Central memory CD4-positive, alpha-beta T cell (primary cell): ENCODE data around the gene ZFYVE21.

ENCODE experiments used
- DNase-seq: peaks from one replicate; pipeline ENCODE4 v3.0.0; 2022

ZFYVE21 gene

GRCh38 chr14:103692871-103693270, 22.7 kb upstream of the ZFYVE21 start:
- no peak for DNase-seq

- no peak for DNase-seq
Observed at GRCh38 chr14:103693515-103693914, 22.1 kb upstream of the ZFYVE21 start.

GRCh38 chr14:103694572-103695026, 21.0 kb upstream of the ZFYVE21 start:
- DNase-seq = no peak

- DNase-seq = no peak
Observed at GRCh38 chr14:103695296-103696069, 20.1 kb upstream of the ZFYVE21 start.

GRCh38 chr14:103696070-103696402, 19.6 kb upstream of the ZFYVE21 start:
- no peak for DNase-seq

- no peak for DNase-seq
Observed at GRCh38 chr14:103696466-103697071, 19.0 kb upstream of the ZFYVE21 start.

GRCh38 chr14:103697206-103697602, 18.4 kb upstream of the ZFYVE21 start:
- no peak for DNase-seq

GRCh38 chr14:103697603-103698379, 17.8 kb upstream of the ZFYVE21 start:
- no peak for DNase-seq

- no peak for DNase-seq
Observed at GRCh38 chr14:103698380-103699260, 17.0 kb upstream of the ZFYVE21 start.

GRCh38 chr14:103699261-103699661, 16.3 kb upstream of the ZFYVE21 start:
- no peak for DNase-seq

GRCh38 chr14:103699901-103700752, 15.5 kb upstream of the ZFYVE21 start:
- DNase-seq = no peak

GRCh38 chr14:103700753-103701490, 14.7 kb upstream of the ZFYVE21 start:
- DNase-seq = no peak

GRCh38 chr14:103702095-103702494, 13.5 kb upstream of the ZFYVE21 start:
- no peak for DNase-seq

- DNase-seq = no peak
Observed at GRCh38 chr14:103702497-103703432, 12.8 kb upstream of the ZFYVE21 start.

- no peak for DNase-seq
Observed at GRCh38 chr14:103703433-103704385, 11.9 kb upstream of the ZFYVE21 start.

- DNase-seq = no peak
Observed at GRCh38 chr14:103704708-103705107, 10.9 kb upstream of the ZFYVE21 start.

GRCh38 chr14:103705118-103705503, 10.5 kb upstream of the ZFYVE21 start:
- no peak for DNase-seq

GRCh38 chr14:103705504-103706284, 9.9 kb upstream of the ZFYVE21 start:
- no peak for DNase-seq
